GM12891 (cell line): ENCODE measurements around the gene FXN.

Source experiments
- POLR2A ChIP-seq: IDR thresholded peaks from 2 replicates; pipeline ENCODE4 v1.6.1; 2011; ENCODE audit warnings: low read depth, low read length, control low read depth
- POLR2AphosphoS5 ChIP-seq: IDR thresholded peaks from 2 replicates; pipeline ENCODE4 v1.6.1; 2011; ENCODE audit warnings: low read depth, low read length, control low read depth
- TAF1 ChIP-seq: IDR thresholded peaks from 2 replicates; pipeline ENCODE4 v1.6.1; 2011; ENCODE audit warnings: low read depth, low read length, control low read depth

DNA sequence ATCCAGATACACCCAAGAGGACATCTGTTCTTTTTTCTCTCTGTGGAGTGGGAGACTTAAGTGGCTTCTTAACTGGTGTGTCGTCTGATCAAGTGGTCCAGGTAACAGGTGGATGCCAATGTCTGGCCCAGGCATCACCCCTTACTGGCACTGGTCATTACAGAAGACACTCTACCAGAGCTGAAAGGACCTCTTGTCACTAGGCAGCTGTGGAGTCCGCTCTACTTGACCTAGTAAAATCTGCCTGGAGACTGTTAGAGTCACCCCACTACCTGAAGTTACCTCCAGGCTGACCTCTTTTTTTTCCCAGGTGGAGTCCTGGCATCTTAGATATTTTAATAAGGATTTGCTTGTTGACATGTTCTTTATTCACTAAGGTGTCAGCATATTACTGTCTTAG, 22.5 kb downstream of the FXN start:
- TF ChIP-seq TAF1 (no peak), POLR2A (no peak), POLR2AphosphoS5 (no peak)
